ENCODE data around the gene PMPCA. TPM values are rescaled to one million over a fixed set of nuclear protein-coding genes. Genes with fewer than 3 reads are reported as not detected.

Gene PMPCA
- total and polyA plus RNA-seq, 2 of the 13 experiments (the other 11 are each of a cell fraction or from before 2014, with no cell fraction given), result 70.2 to 88.4 TPM

DNA sequence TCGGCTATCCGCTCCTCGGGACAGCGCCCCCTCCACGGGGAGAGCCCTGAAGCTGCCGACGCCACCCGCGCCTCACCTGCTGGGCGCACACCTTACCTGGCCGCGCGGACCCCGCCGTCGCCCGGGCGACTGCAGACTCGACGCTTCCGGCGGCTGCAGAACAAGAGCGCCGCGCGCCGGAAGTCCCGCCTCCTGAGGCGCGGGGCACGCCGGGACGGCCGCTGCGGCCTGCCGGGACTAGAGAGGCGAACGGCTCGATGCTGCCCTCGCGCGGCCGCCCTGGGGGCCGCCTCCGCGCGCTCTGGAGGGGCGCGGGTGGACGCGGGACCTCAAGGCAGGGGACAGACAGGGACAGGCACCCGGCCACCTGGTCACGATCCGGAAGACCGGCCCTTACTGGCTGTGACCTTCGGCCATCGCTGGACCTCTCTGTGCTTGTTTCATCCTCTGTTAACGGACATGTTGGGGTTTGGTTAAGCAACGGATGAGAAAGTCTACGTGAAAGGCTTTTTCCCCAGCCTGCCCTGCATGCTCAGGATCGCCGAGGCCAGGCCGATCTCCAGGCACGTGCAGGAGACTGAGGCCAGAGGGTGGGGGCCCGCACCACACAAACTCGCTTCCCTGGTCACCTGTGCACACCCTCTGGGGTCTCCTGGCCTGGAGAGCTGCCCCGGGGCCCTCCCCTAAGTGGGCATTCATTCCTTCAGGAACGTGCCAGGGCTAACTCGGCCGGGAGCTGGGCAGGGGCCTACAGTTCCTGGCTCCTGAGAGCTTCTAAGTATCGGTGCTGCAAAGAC lies 10.2 kb upstream of the PMPCA start, which contains the start of gene SNAPC4 (continued):
- TF ChIP-seq ZNF18 (CRISPR knock-in tag; IDR thresholded peaks at IDR 0.05; ENCODE audit: insufficient replicate concordance) (no peak), KDM3A (CRISPR knock-in tag; IDR thresholded peaks at IDR 0.05; ENCODE audit: low read depth) (0 out of 2 replicates have a peak, but pooled peaks have one; percentile 62), ZNF430 (CRISPR knock-in tag; IDR thresholded peaks at IDR 0.05) (0 out of 2 replicates have a peak, but pooled peaks have one; percentile 52), ZBTB38 (CRISPR knock-in tag; IDR thresholded peaks at IDR 0.05) (peak; percentile 85), ZFY (CRISPR knock-in tag; IDR thresholded peaks at IDR 0.05) (peak; percentile 77), IRF9 (CRISPR knock-in tag; IDR thresholded peaks at IDR 0.05; ENCODE audit: borderline replicate concordance) (peak; percentile 65; the same call in 1 of the 2 replicates), SPEN (CRISPR knock-in tag; IDR thresholded peaks at IDR 0.05; ENCODE audit: low read depth) (peak; percentile 94; the same call in 1 of the 2 replicates), RFX1 (IDR thresholded peaks at IDR 0.05) (peak; percentile 85), NCOR1 (IDR thresholded peaks at IDR 0.05; ENCODE audit: borderline replicate concordance, low read length) (no peak), YEATS4 (CRISPR knock-in tag; IDR thresholded peaks at IDR 0.05; ENCODE audit: borderline replicate concordance) (peak; percentile 34; the same call in 1 of the 2 replicates), ZBTB7A (CRISPR knock-in tag; IDR thresholded peaks at IDR 0.05) (peak; percentile 72), GPN1 (CRISPR knock-in tag; IDR thresholded peaks at IDR 0.05; ENCODE audit: borderline replicate concordance) (no peak), ZNF766 (CRISPR knock-in tag; IDR thresholded peaks at IDR 0.05; ENCODE audit: borderline replicate concordance) (peak; percentile 40; the same call in 1 of the 2 replicates), NONO (IDR thresholded peaks at IDR 0.05) (no peak), NONO (CRISPR knock-in tag; conservative IDR thresholded peaks at IDR 0.05) (peak; percentile 89), ZNF354B (CRISPR knock-in tag; IDR thresholded peaks at IDR 0.05) (peak; percentile 47; the same call in 1 of the 2 replicates), ZBTB20 (CRISPR knock-in tag; IDR thresholded peaks at IDR 0.05; ENCODE audit: borderline replicate concordance, low read depth) (no peak; the same call in 1 of the 2 replicates)
- TF ChIP-seq, protein P1, sequence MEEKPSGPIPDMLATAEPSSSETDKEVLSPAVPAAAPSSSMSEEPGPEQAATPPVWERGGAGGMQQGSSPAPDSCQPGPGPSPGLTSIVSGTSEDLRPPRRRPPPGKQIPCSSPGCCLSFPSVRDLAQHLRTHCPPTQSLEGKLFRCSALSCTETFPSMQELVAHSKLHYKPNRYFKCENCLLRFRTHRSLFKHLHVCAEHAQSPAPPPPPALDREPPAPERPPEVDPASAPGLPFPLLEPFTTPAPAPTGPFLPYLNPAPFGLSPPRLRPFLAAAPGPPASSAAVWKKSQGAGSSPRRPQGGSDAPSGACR (CRISPR knock-in tag; IDR thresholded peaks at IDR 0.05), result no peak
- TF ChIP-seq, protein P2, sequence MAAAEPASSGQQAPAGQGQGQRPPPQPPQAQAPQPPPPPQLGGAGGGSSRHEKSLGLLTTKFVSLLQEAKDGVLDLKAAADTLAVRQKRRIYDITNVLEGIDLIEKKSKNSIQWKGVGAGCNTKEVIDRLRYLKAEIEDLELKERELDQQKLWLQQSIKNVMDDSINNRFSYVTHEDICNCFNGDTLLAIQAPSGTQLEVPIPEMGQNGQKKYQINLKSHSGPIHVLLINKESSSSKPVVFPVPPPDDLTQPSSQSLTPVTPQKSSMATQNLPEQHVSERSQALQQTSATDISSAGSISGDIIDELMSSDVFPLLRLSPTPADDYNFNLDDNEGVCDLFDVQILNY (CRISPR knock-in tag; conservative IDR thresholded peaks at IDR 0.05), result 0 out of 2 replicates have a peak, but pooled peaks have one; percentile 34
- TF ChIP-seq, protein P3, sequence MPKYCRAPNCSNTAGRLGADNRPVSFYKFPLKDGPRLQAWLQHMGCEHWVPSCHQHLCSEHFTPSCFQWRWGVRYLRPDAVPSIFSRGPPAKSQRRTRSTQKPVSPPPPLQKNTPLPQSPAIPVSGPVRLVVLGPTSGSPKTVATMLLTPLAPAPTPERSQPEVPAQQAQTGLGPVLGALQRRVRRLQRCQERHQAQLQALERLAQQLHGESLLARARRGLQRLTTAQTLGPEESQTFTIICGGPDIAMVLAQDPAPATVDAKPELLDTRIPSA (CRISPR knock-in tag; IDR thresholded peaks at IDR 0.05; ENCODE audit: borderline replicate concordance), result no peak
- TF ChIP-seq, protein P4, sequence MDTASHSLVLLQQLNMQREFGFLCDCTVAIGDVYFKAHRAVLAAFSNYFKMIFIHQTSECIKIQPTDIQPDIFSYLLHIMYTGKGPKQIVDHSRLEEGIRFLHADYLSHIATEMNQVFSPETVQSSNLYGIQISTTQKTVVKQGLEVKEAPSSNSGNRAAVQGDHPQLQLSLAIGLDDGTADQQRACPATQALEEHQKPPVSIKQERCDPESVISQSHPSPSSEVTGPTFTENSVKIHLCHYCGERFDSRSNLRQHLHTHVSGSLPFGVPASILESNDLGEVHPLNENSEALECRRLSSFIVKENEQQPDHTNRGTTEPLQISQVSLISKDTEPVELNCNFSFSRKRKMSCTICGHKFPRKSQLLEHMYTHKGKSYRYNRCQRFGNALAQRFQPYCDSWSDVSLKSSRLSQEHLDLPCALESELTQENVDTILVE (CRISPR knock-in tag; IDR thresholded peaks at IDR 0.05), result peak; percentile 51; the same call in 1 of the 2 replicates

Measured in HepG2 (cell line).